SH-SY5Y (cell line): ENCODE data around the gene RASAL2.

Experiments used
- GATA2 ChIP-seq: IDR thresholded peaks from 2 replicates; pipeline ENCODE4 v1.6.1; 2011; ENCODE audit warnings: mild to moderate bottlenecking, low read depth, low read length
- GATA3 ChIP-seq: IDR thresholded peaks from 2 replicates; pipeline ENCODE4 v1.6.1; 2011; ENCODE audit warnings: low read depth, mild to moderate bottlenecking, low read length, moderate library complexity

GRCh38 chr1:178393370-178393769, 299.5 kb downstream of the RASAL2 start:
- no peak for TF ChIP-seq GATA2
- TF ChIP-seq GATA3: no peak
